Smooth muscle cell (in vitro differentiated cells): Measurements from ENCODE around the gene ZNF697. TPM values are rescaled to one million over a fixed set of nuclear protein-coding genes. Genes with fewer than 3 reads are reported as not detected.

Experiments
- DNase-seq: peaks from one replicate; lab custom pipeline; 2025; ENCODE audit not compliant: unreplicated experiment; lab: John Stamatoyannopoulos, UW
- H2AFZ ChIP-seq: fragments of 200-600 bp; sonication (generic); 2 replicates; pipeline ENCODE4 v1.6.0; 2016; ENCODE audit warnings: antibody characterized with exemption, low read depth, mild to moderate bottlenecking
- H3F3A ChIP-seq: fragments of 200-600 bp; sonication (generic); 2 replicates; pipeline ENCODE4 v1.6.0; 2017; ENCODE audit warnings: antibody characterized with exemption, low read depth
- H3K27ac ChIP-seq: fragments of 200-600 bp; sonication (generic); 2 replicates; pipeline ENCODE4 v1.5.1; 2016; ENCODE audit warnings: low read depth, mild to moderate bottlenecking
- H3K27me3 ChIP-seq: fragments of 200-600 bp; sonication (generic); 2 replicates; pipeline ENCODE4 v1.6.1; 2016; ENCODE audit warnings: low read depth, mild to moderate bottlenecking
- H3K36me3 ChIP-seq: fragments of 200-600 bp; sonication (generic); 2 replicates; pipeline ENCODE4 v1.5.1; 2016; ENCODE audit warnings: low read depth
- H3K4me1 ChIP-seq: fragments of 200-600 bp; sonication (generic); 2 replicates; pipeline ENCODE4 v1.5.1; 2016; ENCODE audit warnings: low read depth
- H3K4me2 ChIP-seq: fragments of 200-600 bp; sonication (generic); 2 replicates; pipeline ENCODE4 v1.6.0; 2016; ENCODE audit warnings: mild to moderate bottlenecking
- H3K4me3 ChIP-seq: fragments of 200-600 bp; sonication (generic); 2 replicates; pipeline ENCODE4 v1.5.1; 2016; ENCODE audit warnings: mild to moderate bottlenecking
- H3K79me2 ChIP-seq: fragments of 200-600 bp; sonication (generic); 2 replicates; pipeline ENCODE4 v1.6.0; 2016; ENCODE audit warnings: low read depth, mild to moderate bottlenecking
- H3K9ac ChIP-seq: fragments of 200-600 bp; sonication (generic); 2 replicates; pipeline ENCODE4 v1.6.0; 2016; ENCODE audit warnings: low read depth
- H3K9me3 ChIP-seq: fragments of 200-600 bp; sonication (generic); replicated peaks from 2 replicates; pipeline ENCODE4 v1.5.1; 2016; ENCODE audit warnings: low read depth
- H4K20me1 ChIP-seq: fragments of 200-600 bp; sonication (generic); 2 replicates; pipeline ENCODE4 v1.6.0; 2016; ENCODE audit warnings: low read depth
- CTCF ChIP-seq: fragments of 200-600 bp; sonication (generic); IDR thresholded peaks from 2 replicates; pipeline ENCODE4 v1.5.1; 2017; ENCODE audit warnings: borderline replicate concordance, mild to moderate bottlenecking, antibody characterized with exemption; ENCODE audit not compliant: insufficient read depth, poor library complexity, severe bottlenecking
- WGBS: methylation state at CpG from one replicate; pipeline ENCODE4 v1.1.7; 2016; ENCODE audit warnings: low lambda C conversion rate; 5-methylcytosine and 5-hydroxymethylcytosine counted together
- polyA plus RNA-seq: library from polyadenylated mRNA; unstranded; fragments of >200 nt; fragmentation: Nextera tagmentation; extraction: Ambion mirVana; gene quantifications from 2 replicates; pipeline ENCODE4 v1.2.1, GENCODE V29; 2016
- total RNA-seq: library from RNA; depleted of rRNA; stranded (reverse); fragments of >200 nt; gene quantifications from 2 replicates; pipeline ENCODE4 v1.2.3, GENCODE V29; 2014

ZNF697 gene
- total and polyA plus RNA-seq, 2 experiments from 2014 or later: 2.2 to 18.5 TPM

- H3K27me3 ChIP-seq: no peaks in the 10 kb centered on the region
- no peaks in the 10 kb centered on the region for H3F3A ChIP-seq
- no peaks in the 10 kb centered on the region for H4K20me1 ChIP-seq
- H3K9me3 ChIP-seq: no peaks in the 10 kb centered on the region
- 64% methylated on average over 5 of the region's 5 CpGs for WGBS
- TF ChIP-seq CTCF: no peak
- no peak overlapping the region for H3K4me2 ChIP-seq
- no peaks in the 10 kb centered on the region for H3K36me3 ChIP-seq
- no peak overlapping the region for H3K9ac ChIP-seq
- no peak overlapping the region for H3K4me3 ChIP-seq
- H3K79me2 ChIP-seq: no peaks in the 10 kb centered on the region
- H3K27ac ChIP-seq: peak overlapping the region; percentile 13
- no peak for DNase-seq
- no peak overlapping the region for H2AFZ ChIP-seq
- H3K4me1 ChIP-seq: peaks cover 9% of the 10 kb centered on the region
Measured at GRCh38 chr1:119660253-119661083, 12.4 kb upstream of the ZNF697 start.

- Histone ChIP-seq H3F3A (no peaks in the 10 kb centered on the region), H3K4me2 (no peak overlapping the region), H3K27me3 (no peaks in the 10 kb centered on the region), H3K27ac (no peak overlapping the region), H2AFZ (no peak overlapping the region), H3K4me3 (no peak overlapping the region), H3K9me3 (no peaks in the 10 kb centered on the region), H3K9ac (no peak overlapping the region), H3K4me1 (peaks cover 14% of the 10 kb centered on the region), H3K36me3 (no peaks in the 10 kb centered on the region), H4K20me1 (no peaks in the 10 kb centered on the region), H3K79me2 (no peaks in the 10 kb centered on the region)
- DNase-seq: no peak
- TF ChIP-seq CTCF: no peak
- WGBS: 26% methylated on average over 3 of the region's 3 CpGs
Measured at GRCh38 chr1:119659628-119660027, 11.6 kb upstream of the ZNF697 start.

GRCh38 chr1:119656410-119656955 lies 8.4 kb upstream of the ZNF697 start:
- Histone ChIP-seq H3K36me3 (no peaks in the 10 kb centered on the region), H3K4me1 (peaks cover 14% of the 10 kb centered on the region), H3K79me2 (no peaks in the 10 kb centered on the region), H3K27ac (no peak overlapping the region), H3K4me3 (no peak overlapping the region), H3F3A (no peaks in the 10 kb centered on the region), H3K9me3 (no peaks in the 10 kb centered on the region), H3K4me2 (no peak overlapping the region), H4K20me1 (no peaks in the 10 kb centered on the region), H3K9ac (no peak overlapping the region), H2AFZ (no peak overlapping the region), H3K27me3 (no peaks in the 10 kb centered on the region)
- no peak for TF ChIP-seq CTCF
- no peak for DNase-seq
- 83% methylated on average over 5 of the region's 5 CpGs for WGBS
